ENCODE results near the gene CALCOCO2. TPM values are rescaled to one million over a fixed set of nuclear protein-coding genes. Genes with fewer than 3 reads are reported as not detected.

The CALCOCO2 gene
- total RNA-seq, 1 experiment from 2014 or later, result 113 TPM

- intact Hi-C loops (cut with micrococcal nuclease), result no loop called here
- H3K27me3 Mint-ChIP-seq (ENCODE audit: insufficient read depth, unreplicated experiment), result peaks cover 8% of the 10 kb centered on the region
- ChIA-PET CTCF (interaction anchor here (0.5 to 3.9 kb wide), 12 partner anchors 8 to 763 kb away, joined by 3 to 25 read pairs (median 6); no protein-coding TSS in a partner anchor), POLR2A (interaction anchor here (0.6 to 2.6 kb wide), 8 partner anchors 10 to 220 kb away, joined by 3 to 11 read pairs (median 4); partner anchors contain the start of genes ATP5MC1 and CALCOCO2)
- no peaks in the 10 kb centered on the region for H3K36me3 Mint-ChIP-seq (ENCODE audit: insufficient read depth, unreplicated experiment)
- no peak for TF ChIP-seq CTCF (IDR thresholded peaks at IDR 0.05; ENCODE audit: unreplicated experiment)
- no TSS peak for BruUV-seq (replicated peaks)
- no peak overlapping the region for H3K27ac Mint-ChIP-seq (ENCODE audit: low read depth, unreplicated experiment)
- no peak overlapping the region for H3K4me3 Mint-ChIP-seq (ENCODE audit: unreplicated experiment)
- peak; percentile 38 for DNase-seq (ENCODE audit: unreplicated experiment)
- H3K4me1 Mint-ChIP-seq (ENCODE audit: insufficient read depth, unreplicated experiment), result peaks cover 9% of the 10 kb centered on the region
- H3K9me3 Mint-ChIP-seq (ENCODE audit: unreplicated experiment), result no peaks in the 10 kb centered on the region
These were observed 18.8 kb upstream of the CALCOCO2 start for GRCh38 chr17:48812001-48812400.

- DNase-seq (ENCODE audit: unreplicated experiment), result peak; percentile 74
- POLR2A ChIA-PET, result interaction anchor here (1.4 kb wide), 1 partner anchor 15 kb away, joined by 6 read pairs; no protein-coding TSS in a partner anchor
- peak; percentile 62 for TF ChIP-seq CTCF (IDR thresholded peaks at IDR 0.05; ENCODE audit: unreplicated experiment)
- Mint-ChIP-seq H3K36me3 (ENCODE audit: insufficient read depth, unreplicated experiment) (no peaks in the 10 kb centered on the region), H3K27me3 (ENCODE audit: insufficient read depth, unreplicated experiment) (peaks cover 11% of the 10 kb centered on the region), H3K27ac (ENCODE audit: low read depth, unreplicated experiment) (no peak overlapping the region), H3K4me3 (ENCODE audit: unreplicated experiment) (no peak overlapping the region), H3K9me3 (ENCODE audit: unreplicated experiment) (no peaks in the 10 kb centered on the region), H3K4me1 (ENCODE audit: insufficient read depth, unreplicated experiment) (peaks cover 10% of the 10 kb centered on the region)
- CTCF ChIA-PET, result interaction anchor here (0.7 to 3.5 kb wide), 7 partner anchors 10 to 218 kb away, joined by 3 to 25 read pairs (median 5); no protein-coding TSS in a partner anchor
- BruUV-seq (replicated peaks), result no TSS peak
- intact Hi-C loops (cut with micrococcal nuclease), result loop anchor here (1.0 kb wide), 2 partner anchors 65 to 218 kb away; no protein-coding TSS in a partner anchor
These were observed 16.3 kb upstream of the CALCOCO2 start for GRCh38 chr17:48814504-48814903.

GRCh38 chr17:48815311-48815710 lies 15.5 kb upstream of the CALCOCO2 start:
- H3K9me3 Mint-ChIP-seq (ENCODE audit: unreplicated experiment), result no peaks in the 10 kb centered on the region
- no peak for DNase-seq (ENCODE audit: unreplicated experiment)
- H3K27ac Mint-ChIP-seq (ENCODE audit: low read depth, unreplicated experiment), result no peak overlapping the region
- H3K36me3 Mint-ChIP-seq (ENCODE audit: insufficient read depth, unreplicated experiment), result no peaks in the 10 kb centered on the region
- no TSS peak for BruUV-seq (replicated peaks)
- TF ChIP-seq CTCF (IDR thresholded peaks at IDR 0.05; ENCODE audit: unreplicated experiment), result no peak
- H3K27me3 Mint-ChIP-seq (ENCODE audit: insufficient read depth, unreplicated experiment), result peaks cover 11% of the 10 kb centered on the region
- H3K4me3 Mint-ChIP-seq (ENCODE audit: unreplicated experiment), result no peak overlapping the region
- intact Hi-C loops (cut with micrococcal nuclease), result no loop called here
- H3K4me1 Mint-ChIP-seq (ENCODE audit: insufficient read depth, unreplicated experiment), result peaks cover 10% of the 10 kb centered on the region
- CTCF ChIA-PET, result interaction anchor here (1.0 to 3.7 kb wide), 4 partner anchors 9 to 64 kb away, joined by 4 to 25 read pairs (median 12); no protein-coding TSS in a partner anchor
- POLR2A ChIA-PET, result interaction anchor here (0.8 to 1.6 kb wide), 4 partner anchors 13 to 296 kb away, joined by 3 to 6 read pairs (median 3); no protein-coding TSS in a partner anchor

- H3K4me3 Mint-ChIP-seq (ENCODE audit: unreplicated experiment), result peak overlapping the region; percentile 39
- no peaks in the 10 kb centered on the region for H3K9me3 Mint-ChIP-seq (ENCODE audit: unreplicated experiment)
- DNase-seq (ENCODE audit: unreplicated experiment), result no peak
- ChIA-PET CTCF (interaction anchor here (0.5 to 3.7 kb wide), 3 partner anchors 12 to 62 kb away, joined by 3 to 19 read pairs (median 7); no protein-coding TSS in a partner anchor), POLR2A (interaction anchor here (0.6 to 1.9 kb wide), 6 partner anchors 14 to 130 kb away, joined by 3 to 6 read pairs (median 4); no protein-coding TSS in a partner anchor)
- peaks cover 10% of the 10 kb centered on the region for H3K4me1 Mint-ChIP-seq (ENCODE audit: insufficient read depth, unreplicated experiment)
- peaks cover 11% of the 10 kb centered on the region for H3K27me3 Mint-ChIP-seq (ENCODE audit: insufficient read depth, unreplicated experiment)
- TF ChIP-seq CTCF (IDR thresholded peaks at IDR 0.05; ENCODE audit: unreplicated experiment), result no peak
- BruUV-seq (replicated peaks), result no TSS peak
- no peaks in the 10 kb centered on the region for H3K36me3 Mint-ChIP-seq (ENCODE audit: insufficient read depth, unreplicated experiment)
- intact Hi-C loops (cut with micrococcal nuclease), result no loop called here
- no peak overlapping the region for H3K27ac Mint-ChIP-seq (ENCODE audit: low read depth, unreplicated experiment)
These were observed 14.4 kb upstream of the CALCOCO2 start for GRCh38 chr17:48816438-48816773.
